Glutamatergic neuron (in vitro differentiated cells): ENCODE results near the gene ATF6. TPM values are rescaled to one million over a fixed set of nuclear protein-coding genes. Genes with fewer than 3 reads are reported as not detected.
"Not testable (repeated sequence)": the region's sequence is repeated elsewhere in the genome, so short reads cannot be mapped to it uniquely, and the experiment has no call there.

Source experiments
- DNase-seq: peaks from one replicate; pipeline ENCODE4 v3.0.0; 2022
- H3K27ac Mint-ChIP-seq: one replicate; pipeline ENCODE4 v1.8.0; 2020; ENCODE audit warnings: mild to moderate bottlenecking, mixed read lengths, inconsistent platforms; ENCODE audit not compliant: unreplicated experiment
- H3K27me3 Mint-ChIP-seq: one replicate; pipeline ENCODE4 v1.8.0; 2020; ENCODE audit warnings: mild to moderate bottlenecking, moderate library complexity, mixed read lengths, inconsistent platforms; ENCODE audit not compliant: unreplicated experiment
- H3K36me3 Mint-ChIP-seq: one replicate; pipeline ENCODE4 v1.8.0; 2020; ENCODE audit warnings: mild to moderate bottlenecking, mixed read lengths, inconsistent platforms; ENCODE audit not compliant: unreplicated experiment
- H3K4me1 Mint-ChIP-seq: one replicate; pipeline ENCODE4 v1.8.0; 2020; ENCODE audit warnings: mild to moderate bottlenecking, low read depth, mixed read lengths, inconsistent platforms; ENCODE audit not compliant: unreplicated experiment
- H3K4me3 Mint-ChIP-seq: one replicate; pipeline ENCODE4 v1.8.0; 2020; ENCODE audit warnings: mild to moderate bottlenecking, mixed read lengths, inconsistent platforms; ENCODE audit not compliant: unreplicated experiment
- H3K9me3 Mint-ChIP-seq: one replicate; pipeline ENCODE4 v1.8.0; 2020; ENCODE audit warnings: mild to moderate bottlenecking, moderate library complexity, mixed read lengths, inconsistent platforms; ENCODE audit not compliant: unreplicated experiment
- CTCF ChIP-seq: fragments of 200-600 bp; sonication (generic); IDR thresholded peaks from one replicate; pipeline ENCODE4 v1.5.0; 2021; ENCODE audit not compliant: partially characterized antibody, unreplicated experiment
- total RNA-seq: library from RNA; stranded (reverse); fragmentation: NEBNext Ultra II Directional; extraction: Animal tissue kit (Norgen Biotek cat#: 25700); gene quantifications from one replicate; pipeline ENCODE4 v1.2.1, GENCODE V29; 2021; ENCODE audit not compliant: unreplicated experiment

ATF6 gene
- total RNA-seq, 1 donor from 2014 or later, result 29.3 TPM

GRCh38 chr1:161768986-161769672 lies 3.0 kb downstream of the ATF6 start:
- no peaks in the 10 kb centered on the region for H3K36me3 Mint-ChIP-seq
- peaks cover 3% of the 10 kb centered on the region for H3K4me1 Mint-ChIP-seq
- H3K9me3 Mint-ChIP-seq, result no peaks in the 10 kb centered on the region
- H3K4me3 Mint-ChIP-seq, result no peak overlapping the region
- no peak for DNase-seq
- TF ChIP-seq CTCF, result no peak
- no peak overlapping the region for H3K27ac Mint-ChIP-seq
- H3K27me3 Mint-ChIP-seq, result no peaks in the 10 kb centered on the region

GRCh38 chr1:161769673-161770045 lies 3.5 kb downstream of the ATF6 start:
- not testable (repeated sequence) for DNase-seq

GRCh38 chr1:161770250-161770649 lies 4.1 kb downstream of the ATF6 start:
- H3K27me3 Mint-ChIP-seq, result no peaks in the 10 kb centered on the region
- no peak overlapping the region for H3K4me3 Mint-ChIP-seq
- no peaks in the 10 kb centered on the region for H3K36me3 Mint-ChIP-seq
- H3K4me1 Mint-ChIP-seq, result peaks cover 3% of the 10 kb centered on the region
- TF ChIP-seq CTCF, result no peak
- no peak for DNase-seq
- no peaks in the 10 kb centered on the region for H3K9me3 Mint-ChIP-seq
- H3K27ac Mint-ChIP-seq, result no peak overlapping the region

More at GRCh38 chr1:161769673-161770045, 3.5 kb downstream of the ATF6 start:
- H3K4me1 Mint-ChIP-seq, H3K36me3 Mint-ChIP-seq, H3K9me3 Mint-ChIP-seq, H3K27ac Mint-ChIP-seq, H3K4me3 Mint-ChIP-seq, H3K27me3 Mint-ChIP-seq: not testable (repeated sequence)

- no peak overlapping the region for H3K27ac Mint-ChIP-seq
- TF ChIP-seq CTCF, result no peak
- no peaks in the 10 kb centered on the region for H3K27me3 Mint-ChIP-seq
- peaks cover 3% of the 10 kb centered on the region for H3K4me1 Mint-ChIP-seq
- H3K36me3 Mint-ChIP-seq, result no peaks in the 10 kb centered on the region
- DNase-seq, result no peak
- no peak overlapping the region for H3K4me3 Mint-ChIP-seq
- H3K9me3 Mint-ChIP-seq, result no peaks in the 10 kb centered on the region
These were observed 5.0 kb downstream of the ATF6 start for GRCh38 chr1:161771161-161771560.

- no peaks in the 10 kb centered on the region for H3K36me3 Mint-ChIP-seq
- no peaks in the 10 kb centered on the region for H3K9me3 Mint-ChIP-seq
- no peak overlapping the region for H3K4me3 Mint-ChIP-seq
- peaks cover 1% of the 10 kb centered on the region for H3K4me1 Mint-ChIP-seq
- H3K27ac Mint-ChIP-seq, result no peak overlapping the region
- no peak for DNase-seq
- no peaks in the 10 kb centered on the region for H3K27me3 Mint-ChIP-seq
- TF ChIP-seq CTCF, result no peak
These were observed 5.9 kb downstream of the ATF6 start for GRCh38 chr1:161771973-161772372.
